ENCODE data around the gene C12orf43. TPM values are rescaled to one million over a fixed set of nuclear protein-coding genes. Genes with fewer than 3 reads are reported as not detected.

C12orf43 gene
- polyA plus RNA-seq, 3 donors, result 16.5 to 17.2 (median 17.0) TPM

Other genes starting within 250 kb of the C12orf43 start
- gene SPPL3, start 112.1 kb downstream of the C12orf43 start, polyA plus RNA-seq (ENCODE audit: insufficient read length in 3 of 3), result 10 to 100 TPM; 85.2 to 87.3 (median 85.6) TPM
- 10 to 100 TPM; 10.4 to 13.5 (median 13.5) TPM for gene HNF1A, start 37.9 kb downstream of the C12orf43 start, polyA plus RNA-seq (ENCODE audit: insufficient read length in 3 of 3)
- under 1 TPM; 0.11 to 0.19 (median 0.14) TPM for gene OASL, start 22.8 kb upstream of the C12orf43 start, polyA plus RNA-seq (ENCODE audit: insufficient read length in 3 of 3)
- 1 to 10 TPM in 1 of 3 donors, under 1 TPM in 2; 0.69 to 1.0 (median 0.86) TPM for gene P2RX7, start 116.4 kb upstream of the C12orf43 start, polyA plus RNA-seq (ENCODE audit: insufficient read length in 3 of 3)
- gene P2RX4, start 193.6 kb upstream of the C12orf43 start, polyA plus RNA-seq (ENCODE audit: insufficient read length in 3 of 3), result 10 to 100 TPM; 33.4 to 38.5 (median 34.2) TPM